ENCODE measurements around the gene ID4.
"Not testable (repeated sequence)": the region's sequence is repeated elsewhere in the genome, so short reads cannot be mapped to it uniquely, and the experiment has no call there.

Gene ID4

DNA sequence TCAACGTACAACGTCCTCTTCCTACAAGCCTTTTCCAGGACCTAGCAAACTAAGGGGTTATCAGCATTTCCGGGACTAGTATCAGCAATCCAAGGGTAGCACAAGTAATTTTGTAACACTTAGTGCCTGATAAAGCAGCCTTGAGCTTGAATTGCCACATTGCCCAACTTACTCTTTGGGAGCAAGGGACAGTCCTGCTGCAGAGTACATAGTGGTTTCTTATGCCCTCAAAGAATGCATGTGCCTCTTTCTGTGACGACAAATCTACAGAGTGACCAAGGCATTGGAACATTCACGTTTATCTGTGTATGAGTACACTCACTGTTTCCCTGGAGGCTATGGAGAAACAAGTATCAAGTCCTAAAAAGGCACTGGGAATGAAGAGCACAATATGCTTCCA is 3.2 kb upstream of the ID4 start:
- no peak for DNase-seq

DNA sequence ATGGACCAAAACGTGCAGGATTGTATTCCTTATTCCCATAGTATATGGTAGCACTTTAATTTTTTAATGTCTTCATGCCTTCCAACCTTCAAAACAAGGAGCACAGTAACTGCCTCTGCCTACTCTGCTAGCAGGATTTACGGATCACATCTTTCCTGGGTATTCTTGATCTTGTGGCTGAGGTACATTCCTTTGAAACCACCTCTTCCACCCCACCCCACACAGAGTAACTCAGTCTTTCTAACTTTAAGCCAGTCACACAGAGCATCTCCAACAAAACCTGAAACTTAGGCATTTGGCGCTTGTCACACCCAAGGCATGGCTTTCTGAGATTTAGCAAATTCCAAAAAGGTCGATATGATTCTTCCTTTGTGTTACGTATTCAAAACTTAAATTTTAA is 2.3 kb upstream of the ID4 start:
- DNase-seq: no peak

DNA sequence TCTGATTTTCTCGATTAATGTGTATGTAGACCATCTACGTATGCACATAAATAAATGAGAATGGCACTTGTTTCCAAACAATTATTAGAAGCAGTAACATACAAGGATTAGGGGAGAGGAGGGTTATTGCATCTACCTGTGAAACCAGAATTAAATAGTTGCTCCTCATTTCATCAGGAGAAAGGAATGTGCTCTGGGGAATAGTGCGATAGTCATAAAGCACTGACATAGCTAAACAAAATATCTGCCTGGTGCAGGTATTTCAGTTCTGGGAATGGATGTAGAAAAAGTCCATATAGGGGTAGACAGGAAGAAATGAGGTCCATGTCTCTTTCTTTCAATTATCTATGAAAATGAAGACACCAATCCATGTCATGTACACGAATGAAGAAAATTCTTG is 1.6 kb upstream of the ID4 start:
- no peak for DNase-seq

DNA sequence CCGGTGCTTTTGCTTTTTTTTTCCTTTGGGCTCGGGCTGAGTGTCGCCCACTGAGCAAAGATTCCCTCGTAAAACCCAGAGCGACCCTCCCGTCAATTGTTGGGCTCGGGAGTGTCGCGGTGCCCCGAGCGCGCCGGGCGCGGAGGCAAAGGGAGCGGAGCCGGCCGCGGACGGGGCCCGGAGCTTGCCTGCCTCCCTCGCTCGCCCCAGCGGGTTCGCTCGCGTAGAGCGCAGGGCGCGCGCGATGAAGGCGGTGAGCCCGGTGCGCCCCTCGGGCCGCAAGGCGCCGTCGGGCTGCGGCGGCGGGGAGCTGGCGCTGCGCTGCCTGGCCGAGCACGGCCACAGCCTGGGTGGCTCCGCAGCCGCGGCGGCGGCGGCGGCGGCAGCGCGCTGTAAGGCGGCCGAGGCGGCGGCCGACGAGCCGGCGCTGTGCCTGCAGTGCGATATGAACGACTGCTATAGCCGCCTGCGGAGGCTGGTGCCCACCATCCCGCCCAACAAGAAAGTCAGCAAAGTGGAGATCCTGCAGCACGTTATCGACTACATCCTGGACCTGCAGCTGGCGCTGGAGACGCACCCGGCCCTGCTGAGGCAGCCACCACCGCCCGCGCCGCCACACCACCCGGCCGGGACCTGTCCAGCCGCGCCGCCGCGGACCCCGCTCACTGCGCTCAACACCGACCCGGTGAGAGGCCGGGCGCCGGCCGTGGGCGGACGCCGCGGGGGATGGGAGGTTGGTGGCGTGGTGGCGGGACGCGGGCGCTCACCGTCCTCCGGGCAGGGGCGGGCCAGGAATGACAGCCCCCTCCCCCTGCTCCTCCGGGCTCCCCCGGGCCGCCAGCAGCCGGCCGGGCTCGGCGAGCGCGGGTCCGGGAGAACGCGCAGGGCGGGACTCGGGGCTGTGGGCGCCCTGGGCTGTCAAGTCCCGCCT is 606 bp downstream of the ID4 start:
- peak; percentile 20 for DNase-seq

DNA sequence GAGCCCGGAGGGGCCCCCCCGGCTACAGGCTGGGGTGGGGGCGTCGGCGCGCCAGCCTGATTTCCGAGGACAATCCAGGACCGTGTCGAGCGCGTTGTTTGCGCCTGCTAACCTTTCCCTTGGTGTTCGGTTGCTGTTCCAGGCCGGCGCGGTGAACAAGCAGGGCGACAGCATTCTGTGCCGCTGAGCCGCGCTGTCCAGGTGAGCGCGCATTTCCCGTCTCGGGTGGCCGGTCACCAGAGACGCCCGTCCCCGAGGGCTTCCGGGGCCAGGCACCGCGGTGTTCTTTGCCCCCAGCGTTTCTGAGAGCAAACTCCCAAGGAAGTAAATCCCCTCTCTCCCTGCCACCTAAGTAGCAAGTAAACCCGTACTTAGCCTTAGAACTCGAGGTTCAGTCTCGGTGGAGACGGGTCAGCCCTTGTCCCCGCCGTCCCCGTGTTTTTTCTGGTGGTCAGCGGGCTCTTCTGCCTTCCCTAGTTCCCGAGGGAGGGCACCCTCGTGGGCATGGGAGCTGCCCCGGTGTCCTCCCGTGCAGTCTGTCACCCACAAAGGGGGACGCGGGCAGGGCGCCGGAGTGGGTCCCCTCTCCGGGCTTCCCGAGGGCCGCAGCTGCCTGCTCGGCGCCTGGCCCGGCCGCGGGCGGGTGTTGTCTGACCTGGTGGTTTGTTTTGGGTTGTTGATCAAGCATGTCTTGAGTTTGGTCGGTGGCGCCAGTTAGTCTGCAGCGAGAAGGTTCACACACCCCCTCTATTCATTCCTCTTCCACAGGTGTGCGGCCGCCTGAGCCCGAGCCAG is 1.5 kb downstream of the ID4 start:
- DNase-seq: no peak

DNA sequence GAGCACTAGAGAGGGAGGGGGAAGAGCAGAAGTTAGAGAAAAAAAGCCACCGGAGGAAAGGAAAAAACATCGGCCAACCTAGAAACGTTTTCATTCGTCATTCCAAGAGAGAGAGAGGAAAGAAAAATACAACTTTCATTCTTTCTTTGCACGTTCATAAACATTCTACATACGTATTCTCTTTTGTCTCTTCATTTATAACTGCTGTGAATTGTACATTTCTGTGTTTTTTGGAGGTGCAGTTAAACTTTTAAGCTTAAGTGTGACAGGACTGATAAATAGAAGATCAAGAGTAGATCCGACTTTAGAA is 2.0 kb downstream of the ID4 start:
- no peak for DNase-seq

DNA sequence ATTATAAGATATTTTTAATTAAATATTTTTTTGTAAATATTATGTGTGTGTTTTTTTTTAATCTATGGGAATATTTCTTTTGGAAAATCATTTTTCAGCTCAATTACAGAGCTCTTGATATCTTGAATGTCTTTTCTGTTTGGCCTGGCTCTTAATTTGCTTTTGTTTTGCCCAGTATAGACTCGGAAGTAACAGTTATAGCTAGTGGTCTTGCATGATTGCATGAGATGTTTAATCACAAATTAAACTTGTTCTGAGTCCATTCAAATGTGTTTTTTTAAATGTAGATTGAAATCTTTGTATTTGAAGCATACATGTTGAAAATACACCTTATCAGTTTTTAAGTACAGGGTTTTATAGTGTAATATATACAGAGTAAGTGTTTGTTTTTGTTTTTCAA is 2.6 kb downstream of the ID4 start:
- DNase-seq: no peak

DNA sequence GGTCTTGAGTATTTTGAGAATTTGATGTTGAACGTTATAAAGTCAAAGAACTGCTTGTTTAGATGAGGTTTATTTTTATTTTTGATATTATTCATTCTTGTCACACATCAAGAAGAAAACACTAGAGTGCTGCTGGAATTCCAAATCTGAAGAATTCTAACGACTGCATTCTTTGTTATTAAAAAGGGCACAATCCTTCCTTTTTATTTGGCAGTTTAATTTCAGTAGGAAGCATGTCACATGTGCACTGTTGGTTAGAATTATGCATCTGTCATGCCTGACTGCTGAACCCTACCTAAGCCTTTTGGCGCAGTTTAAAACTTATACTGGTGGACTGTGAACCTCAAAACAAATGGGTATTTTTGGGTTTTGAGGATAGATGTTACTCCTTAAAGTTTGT is 4.0 kb downstream of the ID4 start:
- no peak for DNase-seq

DNA sequence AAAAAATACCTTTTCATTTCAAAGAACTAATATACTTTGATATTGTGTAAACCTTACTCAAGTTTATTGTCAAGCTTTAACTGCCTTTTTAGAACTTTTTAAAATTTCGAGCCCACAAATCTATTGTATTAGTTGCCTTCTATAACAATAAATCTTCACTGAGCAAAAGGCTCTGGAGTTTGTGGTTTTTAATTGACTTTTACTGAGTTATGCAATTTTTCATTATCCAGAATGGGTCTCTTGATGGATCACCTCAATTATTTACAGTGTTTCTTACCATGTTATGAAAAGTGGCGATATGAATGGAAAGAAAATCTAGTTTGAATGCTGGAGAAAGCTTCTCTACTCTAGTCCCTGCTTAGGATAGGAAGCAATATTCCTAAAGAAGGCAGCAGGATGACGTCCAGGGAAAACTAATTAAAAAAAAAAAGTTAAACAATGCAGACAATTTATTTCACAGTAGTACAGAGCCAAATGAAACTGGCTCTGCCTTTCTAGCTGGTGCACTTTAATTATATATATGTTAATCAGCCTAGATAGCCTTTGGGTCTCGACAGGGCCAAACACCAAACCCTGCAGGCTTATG is 5.0 kb downstream of the ID4 start:
- no peak for DNase-seq

DNA sequence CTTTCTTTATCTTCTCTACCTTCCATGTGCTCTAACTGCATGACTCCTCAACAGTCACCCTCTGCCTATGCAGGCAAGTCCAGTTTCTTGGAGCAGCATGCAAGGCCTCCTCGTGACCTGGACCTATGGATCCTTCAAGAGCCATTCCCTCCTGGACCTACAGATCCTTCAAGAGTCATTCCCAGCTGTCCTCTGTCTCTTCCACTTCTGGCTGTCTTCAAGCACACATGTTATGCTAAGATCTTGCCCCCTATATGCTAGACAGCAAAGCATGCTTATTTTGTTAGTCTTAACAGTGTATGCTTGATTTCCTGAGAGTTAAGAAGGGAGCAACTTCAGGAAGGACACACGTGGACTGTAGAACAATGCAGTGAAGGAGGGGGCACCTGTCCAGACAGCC is 7.5 kb downstream of the ID4 start:
- no peak for DNase-seq

DNA sequence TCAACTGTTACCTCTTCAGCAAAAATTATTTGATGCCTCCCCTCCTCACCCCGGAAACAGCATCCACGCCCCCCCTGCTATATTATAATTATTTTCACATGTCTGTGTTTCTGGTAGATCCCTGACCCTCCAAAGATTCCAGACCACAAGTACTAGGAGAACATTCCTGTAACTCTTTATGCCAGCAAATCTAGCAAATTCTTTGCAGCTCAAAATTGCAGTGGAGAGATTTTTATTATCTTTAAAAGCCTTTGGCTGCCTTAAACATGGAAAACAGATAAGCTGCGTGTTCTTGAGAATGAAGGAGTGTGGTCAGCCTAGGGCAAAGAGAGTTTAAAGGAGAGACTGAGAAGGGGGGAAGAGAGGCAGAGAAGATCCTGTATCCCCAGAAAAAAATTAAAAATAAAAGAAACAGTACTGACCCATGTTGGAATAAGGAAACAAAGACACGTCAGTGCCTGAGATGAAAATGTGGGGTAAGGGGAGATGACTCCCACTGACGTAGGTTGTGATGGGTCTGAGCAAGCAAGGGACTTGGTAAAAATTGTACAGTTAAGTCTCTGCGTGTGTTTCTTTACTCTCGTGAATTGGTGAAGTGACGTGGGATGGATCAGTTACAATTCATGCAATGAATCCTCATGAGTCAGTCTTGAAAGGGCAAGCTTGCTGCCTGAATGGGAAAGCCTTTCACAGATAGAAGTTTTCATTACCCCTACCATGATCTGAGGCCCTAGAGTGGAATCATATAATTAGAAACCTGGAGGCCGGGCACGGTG is 8.3 kb downstream of the ID4 start:
- no peak for DNase-seq

DNA sequence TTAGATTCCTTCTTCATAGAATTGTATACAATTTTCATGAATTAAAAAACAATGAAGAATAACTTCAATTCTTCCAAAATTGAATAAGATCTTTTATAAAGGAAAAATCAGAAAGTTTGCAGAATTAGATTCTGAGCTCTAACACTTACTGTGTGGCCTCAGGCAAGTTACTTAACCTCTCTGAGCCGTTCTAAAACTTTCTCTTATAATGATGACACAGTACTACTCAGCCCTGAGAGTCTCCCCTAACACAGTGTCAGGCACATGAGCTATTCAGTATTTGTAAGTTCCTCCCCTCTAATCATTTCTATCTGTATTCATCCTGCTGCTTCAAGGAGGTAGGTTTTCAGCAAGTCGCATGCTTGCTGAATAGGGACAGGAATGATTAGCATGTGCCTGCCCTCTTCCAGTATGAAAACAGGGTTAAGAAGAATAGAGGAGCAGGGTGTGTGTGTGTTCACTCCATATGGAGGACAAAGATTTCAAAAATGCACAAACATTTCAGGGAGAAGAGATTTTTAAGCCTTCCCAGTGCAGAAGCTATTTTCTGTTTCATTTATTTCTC is 11.4 kb downstream of the ID4 start:
- DNase-seq: no peak

DNA sequence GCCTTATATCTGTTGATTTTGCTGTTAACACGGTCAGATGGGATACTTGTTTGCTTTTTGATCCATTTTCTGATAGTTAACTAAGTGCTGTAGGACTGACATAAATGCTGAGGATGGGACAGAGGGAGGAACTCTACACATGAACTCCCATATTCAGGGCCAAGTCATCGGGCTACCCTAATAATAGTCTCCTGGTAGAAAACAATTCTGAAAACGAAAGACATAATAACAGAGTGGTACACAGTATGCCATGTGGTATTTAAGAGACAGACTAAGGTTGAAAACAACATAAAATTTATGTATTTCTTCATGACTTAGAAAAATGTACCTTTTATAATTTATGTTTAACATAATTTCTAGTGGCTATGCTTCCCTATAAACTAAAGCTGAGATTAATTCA is 12.0 kb downstream of the ID4 start:
- DNase-seq: no peak

DNA sequence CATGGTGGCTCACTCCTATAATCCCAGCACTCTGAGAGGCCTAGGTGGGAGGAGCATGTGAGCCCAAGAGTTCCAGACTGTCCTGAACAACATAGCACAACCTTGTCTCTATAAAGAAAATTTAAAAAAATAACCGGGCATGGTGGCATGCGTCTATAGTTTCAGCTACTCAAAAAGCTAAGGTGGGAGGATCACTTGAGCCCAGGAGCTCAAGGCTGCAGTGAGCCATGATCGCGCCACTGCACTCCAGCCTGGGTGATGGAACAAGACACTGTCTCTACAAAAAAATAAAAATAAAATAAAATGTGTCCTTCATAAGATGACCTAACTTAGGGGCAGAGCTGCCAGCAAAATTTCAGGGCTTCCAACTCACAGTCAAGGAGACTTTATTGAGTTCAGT is 12.6 kb downstream of the ID4 start:
- DNase-seq: no peak

DNA sequence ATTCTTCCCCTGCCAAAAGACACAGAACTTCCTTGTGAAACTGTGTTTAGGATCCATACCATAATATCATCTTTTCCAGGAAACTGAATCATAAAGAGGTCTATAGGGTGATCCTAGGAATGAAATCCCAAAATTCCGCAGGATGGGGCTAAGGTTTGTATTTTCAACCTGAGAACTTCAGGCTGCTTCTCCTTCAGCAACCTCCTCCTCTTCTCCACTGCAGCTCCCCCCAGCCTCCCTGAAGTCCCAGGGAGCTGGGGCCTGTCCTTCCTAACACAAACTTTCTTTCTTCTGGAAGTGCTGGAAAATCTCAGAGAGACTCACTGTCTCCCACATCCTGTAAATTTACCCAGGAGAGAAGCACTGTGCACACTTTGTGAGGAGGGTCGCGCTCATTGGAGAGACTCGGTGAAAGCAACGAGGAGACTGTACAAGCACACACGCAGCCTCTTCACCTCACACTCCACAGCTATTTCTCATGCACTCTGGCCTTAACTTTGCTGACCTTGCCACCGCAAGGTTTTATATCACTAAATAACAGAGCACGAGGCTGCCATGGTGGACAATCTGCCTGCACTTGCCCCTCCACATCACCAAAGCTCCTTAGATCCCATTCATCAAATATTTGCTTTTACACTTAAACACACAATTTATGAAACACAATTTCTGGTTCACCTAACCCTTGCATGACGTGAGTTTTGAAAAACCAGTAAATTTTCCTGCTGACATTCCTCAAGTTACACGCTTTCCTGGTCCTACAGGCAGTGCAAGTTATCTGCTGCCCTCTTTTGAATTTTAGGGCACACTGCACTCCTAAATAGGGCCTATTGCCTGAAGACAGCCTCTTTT is 14.3 kb downstream of the ID4 start:
- DNase-seq: peak; percentile 51

DNA sequence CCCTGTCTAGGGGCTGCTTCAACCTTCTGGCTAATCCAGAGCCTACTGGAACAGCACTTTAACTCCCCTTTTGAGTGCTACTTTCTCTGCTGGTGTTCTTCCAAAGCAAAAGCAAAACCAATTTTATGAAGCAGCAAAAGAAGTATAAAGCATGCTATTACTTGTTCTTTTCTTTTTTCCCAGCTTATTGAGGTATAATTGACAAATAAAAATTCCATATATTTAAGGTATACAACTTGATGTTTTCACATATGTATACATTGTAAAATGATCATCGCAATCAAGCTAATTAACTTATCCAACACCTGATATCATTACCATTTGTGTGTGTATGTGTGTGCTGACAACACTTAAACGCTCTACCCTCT is 14.9 kb downstream of the ID4 start:
- no peak for DNase-seq

DNA sequence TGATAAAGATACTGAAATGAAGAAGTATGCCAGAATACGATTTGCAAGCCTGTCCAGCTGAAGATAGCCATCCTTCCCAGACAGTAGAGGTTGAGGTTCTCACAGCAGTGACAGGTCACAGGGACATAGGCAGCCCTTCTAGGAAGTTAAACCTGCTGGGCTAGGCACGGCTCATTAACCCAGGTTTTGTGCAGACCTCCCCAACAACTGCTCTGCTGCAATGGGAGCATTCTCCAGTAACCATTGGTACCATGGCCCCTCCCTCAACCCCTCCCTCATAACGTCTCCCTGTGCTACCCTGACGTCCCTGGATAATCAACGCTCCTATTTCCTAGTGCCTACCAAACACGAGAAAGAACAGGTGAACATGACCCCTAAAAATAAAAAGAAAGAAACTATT is 15.8 kb downstream of the ID4 start:
- no peak for DNase-seq

DNA sequence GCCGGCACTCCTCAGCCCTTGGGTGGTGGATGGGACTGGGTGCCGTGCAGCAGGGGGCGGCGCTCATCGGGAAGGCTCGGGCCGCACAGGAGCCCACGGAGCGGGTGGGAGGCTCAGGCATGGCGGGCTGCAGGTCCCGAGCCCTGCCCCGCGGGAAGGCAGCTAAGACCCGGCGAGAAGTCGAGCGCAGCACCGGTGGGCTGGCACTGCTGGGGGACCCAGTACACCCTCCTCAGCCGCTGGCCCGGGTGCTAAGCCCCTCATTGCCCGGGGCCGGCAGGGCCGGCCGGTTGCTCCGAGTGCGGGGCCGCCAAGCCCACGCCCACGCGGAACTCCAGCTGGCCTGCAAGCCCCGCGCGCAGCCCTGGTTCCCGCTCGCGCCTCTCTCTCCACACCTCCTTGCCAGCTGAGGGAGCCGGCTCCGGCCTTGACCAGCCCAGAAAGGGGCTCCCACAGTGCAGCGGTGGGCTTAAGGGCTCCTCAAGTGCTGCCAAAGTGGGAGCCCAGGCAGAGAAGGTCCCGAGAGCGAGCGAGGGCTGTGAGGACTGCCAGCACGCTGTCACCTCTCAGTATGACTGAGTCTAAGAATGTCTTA is 17.3 kb downstream of the ID4 start:
- DNase-seq: not testable (repeated sequence)

DNA sequence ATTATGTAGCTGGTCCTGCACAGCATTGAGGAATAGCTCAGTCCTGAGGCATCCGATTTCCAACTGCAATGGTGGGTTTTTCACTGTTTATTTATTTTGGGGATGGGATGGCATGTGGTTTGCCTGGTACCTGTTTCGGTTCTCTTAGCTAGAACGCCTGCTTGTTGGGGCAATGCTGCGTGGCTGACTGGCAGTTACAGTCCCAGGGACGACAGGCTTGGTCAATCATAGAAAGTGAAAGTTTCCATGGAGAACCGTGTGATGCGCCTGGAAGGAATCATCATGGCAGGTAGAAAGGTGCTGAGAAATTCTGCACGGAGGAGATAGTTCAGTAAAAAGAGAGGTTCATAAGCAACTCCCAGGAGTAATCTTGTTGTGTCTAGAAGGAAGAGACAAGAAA is 18.4 kb downstream of the ID4 start:
- DNase-seq: no peak

DNA sequence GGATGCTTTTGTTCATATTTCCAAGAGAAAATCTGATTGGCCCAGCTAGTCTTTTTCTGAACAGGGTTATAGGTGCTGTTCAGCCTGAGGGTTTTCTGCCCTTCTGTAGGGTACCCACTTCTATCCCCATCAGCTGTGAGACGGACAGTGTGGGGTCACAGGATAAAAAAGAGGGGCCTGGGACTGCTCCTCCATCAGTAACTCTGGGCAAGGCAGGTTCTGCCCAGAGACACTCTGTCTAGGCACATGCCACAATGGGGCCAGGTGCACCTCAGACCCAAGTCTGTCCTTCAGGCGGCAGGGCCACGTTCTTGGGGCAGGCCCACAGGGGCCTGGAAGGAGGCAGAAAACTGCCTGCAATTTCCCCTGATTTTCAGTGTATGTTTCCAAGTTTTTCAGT is 20.0 kb downstream of the ID4 start:
- no peak for DNase-seq

DNA sequence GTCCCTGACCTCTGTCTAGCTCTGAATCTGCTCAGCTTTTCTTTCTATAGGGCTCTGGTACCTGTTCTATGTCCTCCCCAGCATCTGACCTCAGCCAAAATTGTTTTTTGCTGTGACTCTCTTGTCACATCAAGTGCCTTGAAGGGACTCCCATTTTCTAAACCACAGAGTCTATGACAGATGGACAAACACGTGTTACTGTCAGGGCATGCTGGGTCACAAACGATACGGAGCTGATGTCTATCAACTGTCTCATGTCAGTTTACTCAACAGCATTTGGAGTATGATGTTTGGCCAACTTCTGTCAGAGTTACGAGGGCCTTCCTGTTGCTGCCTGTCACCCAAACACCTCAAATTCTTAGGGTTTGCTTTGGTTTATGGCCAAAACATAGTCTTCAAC is 20.5 kb downstream of the ID4 start:
- DNase-seq: no peak
